H9 (cell line): Measurements from ENCODE around the gene EPS8. TPM values are rescaled to one million over a fixed set of nuclear protein-coding genes. Genes with fewer than 3 reads are reported as not detected.

Experiments
- DNase-seq: peaks from one replicate; pipeline ENCODE4 v3.0.0-alpha.2; 2017
- H2AFZ ChIP-seq: one replicate; pipeline ENCODE4 v1.6.1; 2013; ENCODE audit warnings: mild to moderate bottlenecking, low read length, control low read depth, moderate library complexity
- H2AK5ac ChIP-seq: 2 replicates; pipeline ENCODE4 v1.6.1; 2013; ENCODE audit warnings: low read length, control low read depth, mixed read lengths; ENCODE audit not compliant: insufficient read length
- H2BK120ac ChIP-seq: one replicate; pipeline ENCODE4 v1.6.1; 2013; ENCODE audit warnings: low read depth, mild to moderate bottlenecking, low read length, control low read depth, inconsistent platforms; ENCODE audit not compliant: poor library complexity, severe bottlenecking
- H2BK12ac ChIP-seq: 2 replicates; pipeline ENCODE4 v1.6.1; 2013; ENCODE audit warnings: low read length, control low read depth, mixed read lengths, low read depth; ENCODE audit not compliant: insufficient read length
- H2BK15ac ChIP-seq: 2 replicates; pipeline ENCODE4 v1.6.1; 2013; ENCODE audit warnings: low read depth, low read length, control low read depth
- H2BK20ac ChIP-seq: one replicate; pipeline ENCODE4 v1.6.1; 2013; ENCODE audit warnings: low read depth, mild to moderate bottlenecking, low read length, control low read depth, inconsistent platforms; ENCODE audit not compliant: poor library complexity, severe bottlenecking
- H2BK5ac ChIP-seq: 2 replicates; pipeline ENCODE4 v1.6.1; 2013; ENCODE audit warnings: low read length, control low read depth, mixed read lengths; ENCODE audit not compliant: insufficient read length
- H3K14ac ChIP-seq: 2 replicates; pipeline ENCODE4 v1.6.1; 2013; ENCODE audit warnings: low read length, control low read depth; ENCODE audit not compliant: insufficient read depth
- H3K18ac ChIP-seq: 2 replicates; pipeline ENCODE4 v1.6.1; 2013; ENCODE audit warnings: low read depth, mild to moderate bottlenecking, mixed read lengths, low read length, control low read depth; ENCODE audit not compliant: insufficient read length
- H3K23ac ChIP-seq: 2 replicates; pipeline ENCODE4 v1.6.1; 2013; ENCODE audit warnings: low read length, control low read depth, mixed read lengths, low read depth; ENCODE audit not compliant: insufficient read length
- H3K23me2 ChIP-seq: 2 replicates; pipeline ENCODE4 v1.6.1; 2013; ENCODE audit warnings: low read depth, mild to moderate bottlenecking, mixed read lengths, low read length, control low read depth; ENCODE audit not compliant: insufficient read length, poor library complexity, severe bottlenecking
- H3K27ac ChIP-seq: 2 replicates; pipeline ENCODE4 v1.5.1; 2013; ENCODE audit warnings: low read length, control low read depth, mixed read lengths, low read depth; ENCODE audit not compliant: insufficient read length
- H3K27me3 ChIP-seq: 2 replicates; pipeline ENCODE4 v1.6.1; 2013; ENCODE audit warnings: low read length, control low read depth, inconsistent platforms; ENCODE audit not compliant: insufficient read depth
- H3K4ac ChIP-seq: 2 replicates; pipeline ENCODE4 v1.6.1; 2013; ENCODE audit warnings: low read depth, mild to moderate bottlenecking, control low read depth, inconsistent platforms, low read length, moderate library complexity
- H3K4me1 ChIP-seq: 2 replicates; pipeline ENCODE4 v1.6.1; 2013; ENCODE audit warnings: low read length, control low read depth, inconsistent platforms; ENCODE audit not compliant: insufficient read depth
- H3K4me2 ChIP-seq: 2 replicates; pipeline ENCODE4 v1.6.1; 2013; ENCODE audit warnings: low read length, control low read depth, mixed read lengths; ENCODE audit not compliant: insufficient read length, insufficient read depth
- H3K56ac ChIP-seq: 2 replicates; pipeline ENCODE4 v1.6.1; 2013; ENCODE audit warnings: low read depth, mild to moderate bottlenecking, mixed read lengths, low read length, control low read depth; ENCODE audit not compliant: insufficient read length
- H3K79me1 ChIP-seq: 2 replicates; pipeline ENCODE4 v1.6.1; 2013; ENCODE audit warnings: low read depth, mild to moderate bottlenecking, moderate library complexity, low read length, control low read depth, inconsistent platforms; ENCODE audit not compliant: insufficient read depth, poor library complexity, severe bottlenecking
- H3K79me2 ChIP-seq: 2 replicates; pipeline ENCODE4 v1.6.1; 2013; ENCODE audit warnings: low read length, control low read depth, inconsistent platforms; ENCODE audit not compliant: insufficient read depth
- H3K9ac ChIP-seq: 2 replicates; pipeline ENCODE4 v1.6.1; 2013; ENCODE audit warnings: low read length, control low read depth, mixed read lengths; ENCODE audit not compliant: insufficient read length; ENCODE audit errors: extremely low read depth
- H3K9me3 ChIP-seq: one replicate; pipeline ENCODE4 v1.6.1; 2013; ENCODE audit warnings: low read depth, low read length, inconsistent platforms; ENCODE audit not compliant: control insufficient read depth
- H3T11ph ChIP-seq: one replicate; pipeline ENCODE4 v1.6.1; 2013; ENCODE audit warnings: mild to moderate bottlenecking, low read length, control low read depth, inconsistent platforms
- H4K20me1 ChIP-seq: one replicate; pipeline ENCODE4 v1.6.1; 2013; ENCODE audit not compliant: control insufficient read depth, insufficient read length, insufficient read depth
- H4K5ac ChIP-seq: 2 replicates; pipeline ENCODE4 v1.6.1; 2013; ENCODE audit warnings: low read depth, mild to moderate bottlenecking, mixed read lengths, low read length, control low read depth; ENCODE audit not compliant: insufficient read length
- H4K8ac ChIP-seq: replicated peaks from 2 replicates; pipeline ENCODE4 v1.6.1; 2013; ENCODE audit warnings: low read length, control low read depth, mixed read lengths, low read depth; ENCODE audit not compliant: insufficient read length
- H4K91ac ChIP-seq: 2 replicates; pipeline ENCODE4 v1.6.1; 2013; ENCODE audit warnings: low read depth, mild to moderate bottlenecking, moderate library complexity, mixed read lengths, low read length, control low read depth; ENCODE audit not compliant: insufficient read length
- H3K27ac Mint-ChIP-seq, 3 experiments: 2 replicates in 2 of 3; 3 replicates in 1 of 3; pipeline ENCODE4 v1.8.0; 2020 to 2021; ENCODE audit warnings: mixed read lengths in 3 of 3, mild to moderate bottlenecking in 1 of 3, moderate library complexity in 1 of 3
- H3K27me3 Mint-ChIP-seq: 2 replicates; pipeline ENCODE4 v1.8.0; 2021; ENCODE audit warnings: low read depth, mild to moderate bottlenecking, moderate library complexity, mixed read lengths
- H3K36me3 Mint-ChIP-seq, 3 experiments: 2 replicates in 2 of 3; 3 replicates in 1 of 3; pipeline ENCODE4 v1.8.0; 2020 to 2021; ENCODE audit warnings: low read depth in 3 of 3, mixed read lengths in 3 of 3; ENCODE audit not compliant: insufficient read depth in 1 of 3
- H3K4me1 Mint-ChIP-seq, 2 experiments: 2 replicates each; pipeline ENCODE4 v1.8.0; 2020; ENCODE audit warnings: mixed read lengths in 2 of 2
- H3K4me3 Mint-ChIP-seq, 2 experiments: 2 replicates in 1 of 2; 3 replicates in 1 of 2; pipeline ENCODE4 v1.8.0; 2020 to 2021; ENCODE audit warnings: mild to moderate bottlenecking in 2 of 2, mixed read lengths in 2 of 2, moderate library complexity in 1 of 2
- H3K9me3 Mint-ChIP-seq, 2 experiments: 2 replicates in 1 of 2; 3 replicates in 1 of 2; pipeline ENCODE4 v1.8.0; 2020; ENCODE audit warnings: mild to moderate bottlenecking in 2 of 2, mixed read lengths in 2 of 2, moderate library complexity in 1 of 2
- CTCF ChIP-seq: fragments of 200-600 bp; sonication (generic); conservative IDR thresholded peaks from 3 replicates; pipeline ENCODE4 v1.8.0; 2021; ENCODE audit warnings: antibody characterized with exemption, mild to moderate bottlenecking
- WGBS: extraction: QIAGEN DNeasy Blood & Tissue Kit; methylation state at CpG from one replicate; pipeline ENCODE4 v1.1.7; 2013; ENCODE audit warnings: missing lambda C conversion rate, low lambda C conversion rate, mixed read lengths; ENCODE audit not compliant: insufficient read length; ENCODE audit errors: extremely low coverage; 5-methylcytosine and 5-hydroxymethylcytosine counted together
- total RNA-seq: library from RNA; stranded (reverse); gene quantifications from 2 replicates; pipeline ENCODE4 v1.2.1, GENCODE V29; 2021

The EPS8 gene
- total RNA-seq, 1 experiment from 2014 or later, result 2.2 TPM

DNA sequence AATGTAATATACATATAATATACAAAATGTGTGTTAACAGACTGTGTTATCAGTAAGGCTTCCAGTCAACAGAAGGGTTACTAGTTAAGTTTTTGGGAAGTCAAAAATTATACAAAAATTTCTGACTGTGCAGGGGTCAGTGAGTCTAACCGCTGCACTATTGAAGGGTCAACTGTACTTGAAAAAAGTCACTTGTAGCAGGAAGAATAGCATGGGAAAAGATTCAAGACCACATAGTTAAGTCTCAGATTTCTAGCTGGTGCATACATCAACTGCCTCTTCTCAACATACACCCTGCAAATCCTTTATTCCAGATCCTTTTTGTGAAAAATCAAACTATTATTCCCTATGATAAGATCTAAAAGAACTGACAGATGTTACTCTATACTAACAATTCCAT, 5.9 kb downstream of the EPS8 start:
- Histone ChIP-seq H3K23me2 (peaks cover 3% of the 10 kb centered on the region), H2BK12ac (no peak overlapping the region), H3K79me2 (no peaks in the 10 kb centered on the region), H3K27me3 (peaks cover under 1% of the 10 kb centered on the region; the same call in 1 of the 2 replicates), H3T11ph (no peak overlapping the region), H3K27ac (no peak overlapping the region), H3K4ac (no peak overlapping the region), H2BK120ac (no peak overlapping the region), H2BK20ac (no peak overlapping the region), H3K14ac (no peak overlapping the region), H3K56ac (no peak overlapping the region), H3K9ac (no peak overlapping the region), H2AK5ac (no peak overlapping the region), H4K8ac (no peak overlapping the region), H4K20me1 (no peaks in the 10 kb centered on the region), H3K23ac (no peak overlapping the region), H3K4me2 (no peak overlapping the region), H3K79me1 (no peaks in the 10 kb centered on the region), H4K91ac (no peak overlapping the region), H2BK5ac (no peak overlapping the region), H3K4me1 (no peaks in the 10 kb centered on the region), H4K5ac (no peak overlapping the region), H2BK15ac (no peak overlapping the region), H3K9me3 (no peaks in the 10 kb centered on the region), H3K18ac (no peak overlapping the region), H2AFZ (no peak overlapping the region)
- no peak for DNase-seq
- Mint-ChIP-seq H3K4me1 (peaks cover 7% of the 10 kb centered on the region in 2 experiments), H3K4me3 (no peak overlapping the region), H3K36me3 (no peaks in the 10 kb centered on the region), H3K27me3 (peaks cover 32% of the 10 kb centered on the region), H3K9me3 (no peaks in the 10 kb centered on the region), H3K27ac (no peak overlapping the region)
- no CpG with 5 or more reads among the region's 1 CpG for WGBS
- no peak for TF ChIP-seq CTCF
